ENCODE data around the gene SETD4. TPM values are rescaled to one million over a fixed set of nuclear protein-coding genes. Genes with fewer than 3 reads are reported as not detected.

SETD4 gene
- total and polyA plus RNA-seq, 2 of the 8 experiments (the other 6 are each of a cell fraction or from before 2014, with no cell fraction given), result 20.1 to 46.6 TPM

DNA sequence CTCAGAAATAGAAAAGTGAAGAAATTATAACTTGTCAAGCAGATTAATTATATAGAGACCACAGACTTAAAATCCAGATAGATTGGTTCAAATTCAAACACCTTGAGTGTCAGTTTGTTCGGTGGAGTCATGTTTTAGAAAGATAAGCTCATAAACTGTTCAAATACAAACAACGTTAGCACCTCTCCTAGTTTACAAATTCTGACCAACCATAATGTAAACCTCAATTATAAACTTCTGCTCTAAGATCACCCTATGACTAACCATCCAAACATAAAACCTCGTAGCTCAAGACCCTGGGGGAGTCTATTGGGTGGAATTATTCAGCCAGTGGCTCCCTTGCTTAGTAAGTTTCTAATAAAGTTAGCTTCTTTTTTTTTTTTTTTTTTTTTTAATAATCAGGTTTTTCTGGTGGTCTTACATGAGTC is 21.9 kb upstream of the SETD4 start (continued):
- TF ChIP-seq, protein P1, sequence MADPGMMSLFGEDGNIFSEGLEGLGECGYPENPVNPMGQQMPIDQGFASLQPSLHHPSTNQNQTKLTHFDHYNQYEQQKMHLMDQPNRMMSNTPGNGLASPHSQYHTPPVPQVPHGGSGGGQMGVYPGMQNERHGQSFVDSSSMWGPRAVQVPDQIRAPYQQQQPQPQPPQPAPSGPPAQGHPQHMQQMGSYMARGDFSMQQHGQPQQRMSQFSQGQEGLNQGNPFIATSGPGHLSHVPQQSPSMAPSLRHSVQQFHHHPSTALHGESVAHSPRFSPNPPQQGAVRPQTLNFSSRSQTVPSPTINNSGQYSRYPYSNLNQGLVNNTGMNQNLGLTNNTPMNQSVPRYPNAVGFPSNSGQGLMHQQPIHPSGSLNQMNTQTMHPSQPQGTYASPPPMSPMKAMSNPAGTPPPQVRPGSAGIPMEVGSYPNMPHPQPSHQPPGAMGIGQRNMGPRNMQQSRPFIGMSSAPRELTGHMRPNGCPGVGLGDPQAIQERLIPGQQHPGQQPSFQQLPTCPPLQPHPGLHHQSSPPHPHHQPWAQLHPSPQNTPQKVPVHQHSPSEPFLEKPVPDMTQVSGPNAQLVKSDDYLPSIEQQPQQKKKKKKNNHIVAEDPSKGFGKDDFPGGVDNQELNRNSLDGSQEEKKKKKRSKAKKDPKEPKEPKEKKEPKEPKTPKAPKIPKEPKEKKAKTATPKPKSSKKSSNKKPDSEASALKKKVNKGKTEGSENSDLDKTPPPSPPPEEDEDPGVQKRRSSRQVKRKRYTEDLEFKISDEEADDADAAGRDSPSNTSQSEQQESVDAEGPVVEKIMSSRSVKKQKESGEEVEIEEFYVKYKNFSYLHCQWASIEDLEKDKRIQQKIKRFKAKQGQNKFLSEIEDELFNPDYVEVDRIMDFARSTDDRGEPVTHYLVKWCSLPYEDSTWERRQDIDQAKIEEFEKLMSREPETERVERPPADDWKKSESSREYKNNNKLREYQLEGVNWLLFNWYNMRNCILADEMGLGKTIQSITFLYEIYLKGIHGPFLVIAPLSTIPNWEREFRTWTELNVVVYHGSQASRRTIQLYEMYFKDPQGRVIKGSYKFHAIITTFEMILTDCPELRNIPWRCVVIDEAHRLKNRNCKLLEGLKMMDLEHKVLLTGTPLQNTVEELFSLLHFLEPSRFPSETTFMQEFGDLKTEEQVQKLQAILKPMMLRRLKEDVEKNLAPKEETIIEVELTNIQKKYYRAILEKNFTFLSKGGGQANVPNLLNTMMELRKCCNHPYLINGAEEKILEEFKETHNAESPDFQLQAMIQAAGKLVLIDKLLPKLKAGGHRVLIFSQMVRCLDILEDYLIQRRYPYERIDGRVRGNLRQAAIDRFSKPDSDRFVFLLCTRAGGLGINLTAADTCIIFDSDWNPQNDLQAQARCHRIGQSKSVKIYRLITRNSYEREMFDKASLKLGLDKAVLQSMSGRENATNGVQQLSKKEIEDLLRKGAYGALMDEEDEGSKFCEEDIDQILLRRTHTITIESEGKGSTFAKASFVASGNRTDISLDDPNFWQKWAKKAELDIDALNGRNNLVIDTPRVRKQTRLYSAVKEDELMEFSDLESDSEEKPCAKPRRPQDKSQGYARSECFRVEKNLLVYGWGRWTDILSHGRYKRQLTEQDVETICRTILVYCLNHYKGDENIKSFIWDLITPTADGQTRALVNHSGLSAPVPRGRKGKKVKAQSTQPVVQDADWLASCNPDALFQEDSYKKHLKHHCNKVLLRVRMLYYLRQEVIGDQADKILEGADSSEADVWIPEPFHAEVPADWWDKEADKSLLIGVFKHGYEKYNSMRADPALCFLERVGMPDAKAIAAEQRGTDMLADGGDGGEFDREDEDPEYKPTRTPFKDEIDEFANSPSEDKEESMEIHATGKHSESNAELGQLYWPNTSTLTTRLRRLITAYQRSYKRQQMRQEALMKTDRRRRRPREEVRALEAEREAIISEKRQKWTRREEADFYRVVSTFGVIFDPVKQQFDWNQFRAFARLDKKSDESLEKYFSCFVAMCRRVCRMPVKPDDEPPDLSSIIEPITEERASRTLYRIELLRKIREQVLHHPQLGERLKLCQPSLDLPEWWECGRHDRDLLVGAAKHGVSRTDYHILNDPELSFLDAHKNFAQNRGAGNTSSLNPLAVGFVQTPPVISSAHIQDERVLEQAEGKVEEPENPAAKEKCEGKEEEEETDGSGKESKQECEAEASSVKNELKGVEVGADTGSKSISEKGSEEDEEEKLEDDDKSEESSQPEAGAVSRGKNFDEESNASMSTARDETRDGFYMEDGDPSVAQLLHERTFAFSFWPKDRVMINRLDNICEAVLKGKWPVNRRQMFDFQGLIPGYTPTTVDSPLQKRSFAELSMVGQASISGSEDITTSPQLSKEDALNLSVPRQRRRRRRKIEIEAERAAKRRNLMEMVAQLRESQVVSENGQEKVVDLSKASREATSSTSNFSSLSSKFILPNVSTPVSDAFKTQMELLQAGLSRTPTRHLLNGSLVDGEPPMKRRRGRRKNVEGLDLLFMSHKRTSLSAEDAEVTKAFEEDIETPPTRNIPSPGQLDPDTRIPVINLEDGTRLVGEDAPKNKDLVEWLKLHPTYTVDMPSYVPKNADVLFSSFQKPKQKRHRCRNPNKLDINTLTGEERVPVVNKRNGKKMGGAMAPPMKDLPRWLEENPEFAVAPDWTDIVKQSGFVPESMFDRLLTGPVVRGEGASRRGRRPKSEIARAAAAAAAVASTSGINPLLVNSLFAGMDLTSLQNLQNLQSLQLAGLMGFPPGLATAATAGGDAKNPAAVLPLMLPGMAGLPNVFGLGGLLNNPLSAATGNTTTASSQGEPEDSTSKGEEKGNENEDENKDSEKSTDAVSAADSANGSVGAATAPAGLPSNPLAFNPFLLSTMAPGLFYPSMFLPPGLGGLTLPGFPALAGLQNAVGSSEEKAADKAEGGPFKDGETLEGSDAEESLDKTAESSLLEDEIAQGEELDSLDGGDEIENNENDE (IDR thresholded peaks at IDR 0.05; ENCODE audit: insufficient replicate concordance, low read length), result no peak
- TF ChIP-seq MAFK (IDR thresholded peaks at IDR 0.05; ENCODE audit: low read depth, low read length) (no peak), TBP (IDR thresholded peaks at IDR 0.05; ENCODE audit: low read depth, low read length) (no peak), EGR1 (IDR thresholded peaks at IDR 0.05; ENCODE audit: borderline replicate concordance, low read depth, low read length) (no peak), KDM1A (IDR thresholded peaks at IDR 0.05; ENCODE audit: borderline replicate concordance, low read length) (no peak)
